GM12875 (cell line): ENCODE results near the gene SUZ12.
"Not testable (repeated sequence)": the region's sequence is repeated elsewhere in the genome, so short reads cannot be mapped to it uniquely, and the experiment has no call there.

Experiments
- H3K4me3 ChIP-seq: one replicate; pipeline ENCODE4 v1.5.1; 2011; ENCODE audit warnings: low read depth, low read length, control low read depth
- TF ChIP-seq, protein P1 (sequence below): IDR thresholded peaks from 2 replicates; pipeline ENCODE4 v1.5.1; 2011; ENCODE audit warnings: low read depth, mild to moderate bottlenecking, control low read depth, inconsistent platforms, low read length, moderate library complexity, borderline replicate concordance; ENCODE audit not compliant: insufficient read depth

The SUZ12 gene

DNA sequence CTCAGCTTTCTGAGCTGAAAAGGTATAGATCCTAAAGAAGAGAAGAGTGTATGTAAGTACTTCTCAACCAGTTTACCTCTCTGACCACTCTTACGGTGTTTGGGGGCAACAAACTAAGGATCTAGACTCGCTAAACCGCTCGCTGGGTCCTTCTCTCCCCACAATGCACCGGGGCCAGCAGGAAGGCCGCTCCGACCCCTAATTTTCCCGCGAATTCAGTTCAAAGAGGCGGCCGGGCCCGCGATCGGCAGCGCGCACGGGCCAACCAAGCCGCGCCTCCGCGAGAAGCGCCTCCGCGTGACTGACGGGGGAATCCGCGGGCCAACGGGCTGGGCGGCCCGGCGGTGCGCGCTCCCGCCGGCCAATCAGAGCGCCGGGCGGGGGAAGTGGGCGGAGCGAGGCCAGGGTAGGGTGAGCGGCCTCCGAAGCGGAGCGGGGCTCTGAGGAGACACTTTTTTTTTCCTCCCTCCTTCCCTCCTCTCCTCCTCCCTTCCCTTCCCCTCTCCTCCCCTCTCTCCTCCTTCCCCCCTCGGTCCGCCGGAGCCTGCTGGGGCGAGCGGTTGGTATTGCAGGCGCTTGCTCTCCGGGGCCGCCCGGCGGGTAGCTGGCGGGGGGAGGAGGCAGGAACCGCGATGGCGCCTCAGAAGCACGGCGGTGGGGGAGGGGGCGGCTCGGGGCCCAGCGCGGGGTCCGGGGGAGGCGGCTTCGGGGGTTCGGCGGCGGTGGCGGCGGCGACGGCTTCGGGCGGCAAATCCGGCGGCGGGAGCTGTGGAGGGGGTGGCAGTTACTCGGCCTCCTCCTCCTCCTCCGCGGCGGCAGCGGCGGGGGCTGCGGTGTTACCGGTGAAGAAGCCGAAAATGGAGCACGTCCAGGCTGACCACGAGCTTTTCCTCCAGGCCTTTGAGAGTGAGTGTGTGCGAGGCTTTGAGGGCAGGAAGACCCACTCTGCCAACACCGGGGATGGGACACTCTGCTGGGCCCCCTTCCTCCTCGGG lies at the start of gene SUZ12:
TSS of gene SUZ12 (plus strand) at position 393 of the 995 bp plus-strand sequence. CDS start at position 633, 240 bp downstream.
- H3K4me3 ChIP-seq, result peak within 1 kb of the TSS; percentile 75

DNA sequence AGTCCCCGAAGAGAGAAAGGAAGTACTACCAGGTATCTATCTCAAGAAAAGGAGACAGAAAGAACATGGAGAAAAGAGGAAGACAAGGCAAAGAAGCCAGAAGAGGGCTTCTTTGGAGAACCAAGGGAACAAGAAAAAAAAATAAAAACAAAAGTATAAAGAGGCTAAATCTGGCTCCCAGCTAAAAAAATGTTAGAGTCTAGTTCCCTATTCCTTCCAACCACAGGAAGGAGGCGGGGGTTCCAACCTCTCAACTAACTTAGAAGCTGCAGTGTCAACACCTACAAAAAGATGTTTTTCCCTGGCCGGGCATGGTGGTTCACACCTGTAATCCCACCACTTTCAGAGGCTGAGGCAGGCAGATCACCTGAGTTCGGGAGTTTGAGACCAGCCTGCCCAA lies 48.7 kb upstream of the SUZ12 start:
- H3K4me3 ChIP-seq, result no peak overlapping the region
- TF ChIP-seq, protein P1, sequence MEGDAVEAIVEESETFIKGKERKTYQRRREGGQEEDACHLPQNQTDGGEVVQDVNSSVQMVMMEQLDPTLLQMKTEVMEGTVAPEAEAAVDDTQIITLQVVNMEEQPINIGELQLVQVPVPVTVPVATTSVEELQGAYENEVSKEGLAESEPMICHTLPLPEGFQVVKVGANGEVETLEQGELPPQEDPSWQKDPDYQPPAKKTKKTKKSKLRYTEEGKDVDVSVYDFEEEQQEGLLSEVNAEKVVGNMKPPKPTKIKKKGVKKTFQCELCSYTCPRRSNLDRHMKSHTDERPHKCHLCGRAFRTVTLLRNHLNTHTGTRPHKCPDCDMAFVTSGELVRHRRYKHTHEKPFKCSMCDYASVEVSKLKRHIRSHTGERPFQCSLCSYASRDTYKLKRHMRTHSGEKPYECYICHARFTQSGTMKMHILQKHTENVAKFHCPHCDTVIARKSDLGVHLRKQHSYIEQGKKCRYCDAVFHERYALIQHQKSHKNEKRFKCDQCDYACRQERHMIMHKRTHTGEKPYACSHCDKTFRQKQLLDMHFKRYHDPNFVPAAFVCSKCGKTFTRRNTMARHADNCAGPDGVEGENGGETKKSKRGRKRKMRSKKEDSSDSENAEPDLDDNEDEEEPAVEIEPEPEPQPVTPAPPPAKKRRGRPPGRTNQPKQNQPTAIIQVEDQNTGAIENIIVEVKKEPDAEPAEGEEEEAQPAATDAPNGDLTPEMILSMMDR, result no peak

DNA sequence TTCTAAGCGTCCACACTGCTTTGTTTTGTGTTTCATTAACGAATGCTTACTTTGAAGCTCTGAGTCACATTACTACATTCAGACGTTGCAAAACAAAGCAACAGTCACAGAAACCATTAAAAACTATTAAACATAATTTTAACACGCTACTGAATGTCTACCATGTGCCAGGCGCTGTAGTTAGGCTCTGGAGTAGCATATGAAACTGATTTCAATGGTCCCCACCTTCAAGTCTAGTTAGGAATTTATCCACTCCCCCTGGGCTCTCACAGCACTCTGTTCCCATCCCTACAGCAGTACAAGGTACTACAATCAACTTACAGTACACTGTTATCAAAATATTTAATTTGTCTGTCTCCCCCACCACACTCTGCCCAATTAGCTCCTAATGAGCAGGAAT lies 35.9 kb upstream of the SUZ12 start:
- peak overlapping the region; percentile 80 for H3K4me3 ChIP-seq

DNA sequence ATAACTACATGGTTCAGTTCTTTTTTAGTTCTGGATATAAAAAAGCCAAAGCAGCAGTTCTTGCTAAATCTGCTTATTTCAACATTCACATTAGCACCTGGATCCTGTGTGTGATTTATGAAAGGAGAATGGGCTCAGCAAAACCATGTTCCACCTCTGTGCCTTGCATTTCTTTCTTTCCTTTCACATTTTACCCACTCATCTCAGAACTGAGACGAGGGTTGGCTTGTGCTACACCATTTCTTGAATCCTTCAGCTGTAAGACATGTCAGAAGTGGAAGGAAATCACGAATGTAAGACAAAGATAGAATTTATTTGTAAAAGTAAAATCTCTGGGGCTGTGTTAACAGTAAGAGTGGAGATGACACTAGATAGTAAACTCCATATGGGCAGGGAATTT lies 34.1 kb upstream of the SUZ12 start:
- TF ChIP-seq, protein P1, result no peak
- no peak overlapping the region for H3K4me3 ChIP-seq

More for the DNA sequence above, 35.9 kb upstream of the SUZ12 start:
- TF ChIP-seq, protein P1, result no peak

DNA sequence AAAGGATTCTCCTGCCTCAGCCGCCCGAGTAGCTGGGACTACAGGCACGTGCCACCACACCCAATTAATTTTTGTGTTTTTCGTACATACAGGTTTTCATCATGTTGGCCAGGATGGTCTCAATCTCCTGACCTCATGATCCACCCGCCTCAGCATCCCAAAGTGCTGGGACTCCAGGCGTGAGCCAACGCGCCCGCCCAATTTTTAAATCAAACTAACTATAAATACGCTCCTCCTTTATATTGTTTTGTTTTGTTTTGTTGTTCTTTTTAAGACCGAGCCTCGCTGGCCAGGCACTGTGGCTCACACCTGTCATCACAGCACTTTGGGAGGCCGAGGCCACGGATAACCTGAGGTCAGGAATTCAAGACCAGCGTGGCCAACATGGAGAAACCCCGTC lies 33.4 kb upstream of the SUZ12 start:
- TF ChIP-seq, protein P1, result no peak
- H3K4me3 ChIP-seq, result no peak overlapping the region

DNA sequence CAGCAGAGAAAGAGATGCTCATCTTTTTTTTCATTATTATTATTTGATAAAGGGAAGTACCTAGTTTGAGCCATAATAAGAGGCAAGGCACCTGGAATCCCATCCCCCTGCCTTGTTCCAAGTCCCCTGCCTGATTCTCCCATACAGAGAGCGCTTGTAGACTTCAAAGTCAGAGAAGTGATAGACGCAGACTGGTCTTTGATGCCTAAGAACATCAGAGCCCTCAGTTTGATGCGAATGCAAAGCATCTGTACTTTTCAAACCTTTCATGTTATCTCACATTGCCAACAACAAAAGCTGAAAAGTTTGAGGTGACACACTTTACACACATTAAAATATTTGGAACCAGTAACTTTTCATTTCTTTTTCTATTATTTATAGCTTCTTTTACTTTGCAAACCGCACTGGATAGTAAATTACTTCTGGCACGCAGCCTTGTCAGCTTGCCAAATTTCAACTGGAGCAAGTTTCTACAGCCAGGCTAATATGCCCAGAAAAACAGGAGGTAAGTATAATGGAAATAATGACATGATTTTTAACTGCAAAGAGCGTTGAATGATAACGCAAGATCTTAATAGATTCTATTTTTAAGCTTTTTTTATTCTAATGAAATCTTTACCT lies 29.4 kb upstream of the SUZ12 start:
- TF ChIP-seq, protein P1, result no peak
- no peak overlapping the region for H3K4me3 ChIP-seq

DNA sequence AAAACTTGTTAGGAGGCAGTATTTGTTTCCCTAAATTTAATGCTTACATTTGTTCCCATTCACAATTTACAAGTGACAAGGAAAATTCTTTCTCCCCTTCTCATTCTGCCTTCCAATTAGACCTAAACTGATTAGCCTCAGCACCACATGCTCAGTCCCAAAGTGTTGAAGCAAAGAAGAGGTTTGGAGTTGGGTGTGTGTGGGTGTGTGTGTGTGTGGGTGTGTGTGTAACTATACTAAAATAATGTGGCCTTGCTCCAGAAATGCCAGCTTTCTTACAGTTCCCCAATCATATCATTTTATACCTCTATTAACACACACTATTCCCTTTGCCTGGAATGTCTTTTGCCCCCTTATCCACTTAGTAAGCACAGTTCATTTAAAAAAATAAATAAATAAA lies 28.4 kb upstream of the SUZ12 start:
- TF ChIP-seq, protein P1, result no peak
- H3K4me3 ChIP-seq, result no peak overlapping the region

DNA sequence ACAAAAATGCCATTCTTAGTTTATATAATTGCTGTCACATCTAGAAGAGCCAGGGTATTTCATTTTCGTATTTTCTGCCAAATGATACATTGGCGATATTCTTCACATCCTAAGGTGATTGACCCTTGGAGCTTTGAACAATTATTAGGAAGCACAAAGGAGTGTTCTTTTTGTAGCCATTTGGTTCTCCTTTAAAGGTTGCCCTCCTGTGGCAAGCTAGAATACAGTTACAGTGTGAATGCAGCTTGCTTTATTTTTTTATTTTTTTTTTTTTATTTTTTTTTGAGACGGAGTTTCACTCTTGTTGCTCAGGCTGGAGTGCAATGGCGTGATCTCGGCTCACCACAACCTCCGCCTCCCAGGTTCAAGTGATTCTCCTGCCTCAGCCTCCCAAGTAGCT lies 24.1 kb upstream of the SUZ12 start:
- not testable (repeated sequence) for H3K4me3 ChIP-seq
